22Rv1 (cell line): ENCODE results near the gene CEP104.
A peak's percentile ranks its signal among the peaks of the same experiment; 100 is the strongest.

Experiments
- ZFX ChIP-seq: fragments of 450-650 bp; IDR thresholded peaks from 2 replicates; pipeline ENCODE4 v1.6.1; 2017; ENCODE audit warnings: antibody characterized with exemption, borderline replicate concordance
- TF ChIP-seq, protein P1 (sequence below): fragments of 450-650 bp; IDR thresholded peaks from 2 replicates; pipeline ENCODE4 v1.5.1; 2017; ENCODE audit warnings: mild to moderate bottlenecking

DNA sequence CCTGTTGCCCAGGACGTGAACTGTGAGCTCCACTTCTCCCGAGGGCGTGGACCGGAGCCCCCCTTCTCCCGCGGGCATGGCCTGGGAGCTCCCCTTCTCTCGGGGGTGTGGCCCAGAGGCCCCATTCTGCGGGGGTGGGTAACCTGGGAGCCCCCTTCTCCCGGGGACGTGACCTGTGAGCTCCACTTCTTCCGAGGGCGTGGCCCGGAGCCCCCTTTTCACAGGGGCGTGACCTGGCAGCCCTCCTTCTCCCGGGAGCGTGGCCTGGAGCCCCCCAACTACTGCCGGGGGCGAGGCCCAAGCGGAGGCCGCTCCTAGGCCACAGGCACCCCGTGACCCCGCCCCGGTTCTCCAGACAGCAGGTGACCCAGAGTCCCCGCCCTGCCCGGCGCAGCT, 42.7 kb upstream of the CEP104 start:
- TF ChIP-seq, protein P1, sequence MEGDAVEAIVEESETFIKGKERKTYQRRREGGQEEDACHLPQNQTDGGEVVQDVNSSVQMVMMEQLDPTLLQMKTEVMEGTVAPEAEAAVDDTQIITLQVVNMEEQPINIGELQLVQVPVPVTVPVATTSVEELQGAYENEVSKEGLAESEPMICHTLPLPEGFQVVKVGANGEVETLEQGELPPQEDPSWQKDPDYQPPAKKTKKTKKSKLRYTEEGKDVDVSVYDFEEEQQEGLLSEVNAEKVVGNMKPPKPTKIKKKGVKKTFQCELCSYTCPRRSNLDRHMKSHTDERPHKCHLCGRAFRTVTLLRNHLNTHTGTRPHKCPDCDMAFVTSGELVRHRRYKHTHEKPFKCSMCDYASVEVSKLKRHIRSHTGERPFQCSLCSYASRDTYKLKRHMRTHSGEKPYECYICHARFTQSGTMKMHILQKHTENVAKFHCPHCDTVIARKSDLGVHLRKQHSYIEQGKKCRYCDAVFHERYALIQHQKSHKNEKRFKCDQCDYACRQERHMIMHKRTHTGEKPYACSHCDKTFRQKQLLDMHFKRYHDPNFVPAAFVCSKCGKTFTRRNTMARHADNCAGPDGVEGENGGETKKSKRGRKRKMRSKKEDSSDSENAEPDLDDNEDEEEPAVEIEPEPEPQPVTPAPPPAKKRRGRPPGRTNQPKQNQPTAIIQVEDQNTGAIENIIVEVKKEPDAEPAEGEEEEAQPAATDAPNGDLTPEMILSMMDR: 0 out of 2 replicates have a peak, but pooled peaks have one; percentile 10
- no peak for TF ChIP-seq ZFX
